Neutrophil (primary cell): Measurements from ENCODE around the gene BDNF.
"Not testable (repeated sequence)": the region's sequence is repeated elsewhere in the genome, so short reads cannot be mapped to it uniquely, and the experiment has no call there.

Experiments used
- H3K27ac ChIP-seq: fragments of 200-600 bp; sonication (generic); 2 replicates; pipeline ENCODE4 v1.5.1; 2016; ENCODE audit warnings: mild to moderate bottlenecking, moderate library complexity
- H3K27me3 ChIP-seq: fragments of 200-600 bp; sonication (generic); 2 replicates; pipeline ENCODE4 v1.6.0; 2016; ENCODE audit warnings: mild to moderate bottlenecking
- H3K36me3 ChIP-seq: fragments of 200-600 bp; sonication (generic); 2 replicates; pipeline ENCODE4 v1.5.1; 2017
- H3K4me1 ChIP-seq, 2 experiments: fragments of 200-600 bp in 1 of 2; sonication (generic) in 1 of 2; 1 replicate in 1 of 2; 2 replicates in 1 of 2; pipeline versions ENCODE4 v1.5.1 to v1.6.1; 2013 to 2016; ENCODE audit warnings: low read depth in 1 of 2, low read length in 1 of 2, mild to moderate bottlenecking in 1 of 2, moderate library complexity in 1 of 2; ENCODE audit not compliant: control insufficient read depth in 1 of 2, insufficient read depth in 1 of 2
- H3K4me3 ChIP-seq, 2 experiments: fragments of 200-600 bp in 1 of 2; sonication (generic) in 1 of 2; 1 replicate in 1 of 2; 2 replicates in 1 of 2; pipeline ENCODE4 v1.5.1; 2013 to 2016; ENCODE audit warnings: low read depth in 1 of 2, low read length in 1 of 2, mild to moderate bottlenecking in 1 of 2, moderate library complexity in 1 of 2
- H3K9me3 ChIP-seq: fragments of 200-600 bp; sonication (generic); 2 replicates; pipeline ENCODE4 v1.5.1; 2016
- CTCF ChIP-seq: fragments of 200-600 bp; sonication (generic); IDR thresholded peaks from 2 replicates; pipeline ENCODE4 v1.5.1; 2016; ENCODE audit warnings: antibody characterized with exemption

Gene BDNF

GRCh38 chr11:27700351-27701301, at the start of gene BDNF:
Gene BDNF, minus strand, starts transcription at chr11:27700455. Its CDS starts 41,891 bp downstream, at chr11:27658564.
- H3K27ac ChIP-seq = no peak within 1 kb of the TSS
- no peaks in the 10 kb centered on the region for H3K36me3 ChIP-seq
- no peak within 1 kb of the TSS for H3K4me3 ChIP-seq
- peaks cover 0 to 10% of the 10 kb centered on the region in 2 experiments for H3K4me1 ChIP-seq
- no peak for TF ChIP-seq CTCF
- H3K9me3 ChIP-seq = no peaks in the 10 kb centered on the region
- H3K27me3 ChIP-seq = peaks cover 98% of the 10 kb centered on the region

- Histone ChIP-seq H3K9me3 (no peaks in the 10 kb centered on the region), H3K4me1 (no peaks in the 10 kb centered on the region), H3K36me3 (no peaks in the 10 kb centered on the region), H3K4me3 (no peak overlapping the region), H3K27me3 (no peaks in the 10 kb centered on the region), H3K27ac (no peak overlapping the region)
- TF ChIP-seq CTCF = no peak
Observed at GRCh38 chr11:27740362-27741013, 40.2 kb upstream of the BDNF start.

DNA sequence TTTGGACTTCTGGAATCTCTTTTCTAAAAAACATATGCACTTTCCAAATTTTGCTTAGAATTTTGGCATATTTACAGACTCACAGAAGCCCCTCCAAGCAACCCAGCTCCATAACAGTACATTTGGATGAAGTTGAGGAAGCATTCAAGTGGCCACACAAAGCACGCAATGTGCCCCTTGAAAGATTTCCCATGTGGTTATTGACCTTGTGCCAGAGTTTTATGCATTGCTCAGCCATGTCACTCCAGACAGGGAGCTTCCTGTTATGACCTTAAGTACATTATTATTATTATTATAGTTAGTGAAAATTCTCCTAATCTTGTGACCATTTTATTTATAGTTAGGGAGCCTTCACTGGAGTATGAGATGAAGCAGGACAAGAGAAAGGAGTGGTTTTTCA, 35.0 kb upstream of the BDNF start:
- Histone ChIP-seq H3K4me1 (no peaks in the 10 kb centered on the region), H3K36me3 (no peaks in the 10 kb centered on the region), H3K4me3 (no peak overlapping the region), H3K9me3 (no peaks in the 10 kb centered on the region), H3K27me3 (no peaks in the 10 kb centered on the region), H3K27ac (no peak overlapping the region)
- no peak for TF ChIP-seq CTCF

DNA sequence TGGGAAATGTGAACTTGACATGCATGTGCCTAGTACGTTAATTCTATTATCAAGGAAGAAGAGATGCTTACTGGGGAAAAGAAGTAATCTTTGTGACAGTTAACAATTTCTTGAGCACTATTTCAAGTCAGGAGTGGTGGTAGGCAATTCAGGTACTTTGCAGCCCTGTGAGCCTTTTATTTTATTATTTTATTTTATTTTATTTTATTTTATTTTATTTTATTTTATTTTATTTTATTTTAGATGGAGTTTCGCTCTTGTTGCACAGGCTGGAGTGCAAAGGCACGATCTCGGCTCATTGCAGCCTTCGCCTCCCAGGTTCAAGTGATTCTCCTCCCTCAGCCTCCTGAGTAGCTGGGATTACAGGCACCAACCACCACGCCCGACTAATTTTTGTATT, 31.5 kb upstream of the BDNF start:
- not testable (repeated sequence) for H3K27ac ChIP-seq, H3K4me3 ChIP-seq, H3K9me3 ChIP-seq, H3K27me3 ChIP-seq, H3K4me1 ChIP-seq, H3K36me3 ChIP-seq

- no peak overlapping the region for H3K27ac ChIP-seq
- peaks cover 4 to 6% of the 10 kb centered on the region in 2 experiments for H3K4me1 ChIP-seq
- no peaks in the 10 kb centered on the region for H3K9me3 ChIP-seq
- H3K27me3 ChIP-seq = peaks cover 35% of the 10 kb centered on the region
- H3K4me3 ChIP-seq = no peak overlapping the region
- no peak for TF ChIP-seq CTCF
- no peaks in the 10 kb centered on the region for H3K36me3 ChIP-seq
Observed at GRCh38 chr11:27726981-27727380, 26.7 kb upstream of the BDNF start.

DNA sequence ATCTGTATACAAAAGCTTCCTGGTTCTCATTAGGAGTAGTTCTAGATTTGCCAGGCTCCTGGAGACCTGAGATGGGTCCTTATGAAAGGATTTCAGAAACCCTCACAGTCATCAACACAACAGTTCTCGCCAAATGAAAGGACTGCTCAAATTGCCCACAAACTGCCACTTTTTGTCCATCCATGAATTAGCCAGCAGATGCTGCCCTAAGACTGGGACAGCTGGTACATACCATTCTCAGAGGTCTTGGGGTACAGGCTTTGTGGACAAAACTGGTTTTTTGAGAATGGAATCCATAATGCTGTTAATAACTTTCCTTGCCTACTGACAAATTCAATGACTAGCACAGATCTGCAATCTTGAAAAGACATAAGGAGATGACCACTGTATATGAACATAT, 23.4 kb upstream of the BDNF start:
- no peaks in the 10 kb centered on the region for H3K36me3 ChIP-seq
- no peak overlapping the region for H3K4me3 ChIP-seq
- H3K9me3 ChIP-seq = peaks cover 7% of the 10 kb centered on the region
- no peak for TF ChIP-seq CTCF
- H3K27ac ChIP-seq = no peak overlapping the region
- H3K4me1 ChIP-seq = peaks cover 10% of the 10 kb centered on the region in 2 experiments
- H3K27me3 ChIP-seq = peaks cover 68% of the 10 kb centered on the region
